DOHH2 (cell line): ENCODE data around the gene HHATL.

Source experiments
- H3F3A ChIP-seq: fragments of 200-600 bp; sonication (generic), shearing (Covaris generic); 2 replicates; pipeline ENCODE4 v1.6.0; 2016; ENCODE audit warnings: antibody characterized with exemption, mild to moderate bottlenecking; ENCODE audit not compliant: control insufficient read depth, insufficient read depth
- H3K27ac ChIP-seq: fragments of 200-600 bp; sonication (generic); 2 replicates; pipeline ENCODE4 v1.5.1; 2014; ENCODE audit warnings: low read depth, mild to moderate bottlenecking, low read length, moderate library complexity
- H3K27me3 ChIP-seq: fragments of 200-600 bp; sonication (generic); 2 replicates; pipeline ENCODE4 v1.6.1; 2014; ENCODE audit warnings: mild to moderate bottlenecking, low read length, mixed read lengths; ENCODE audit not compliant: control insufficient read depth
- H3K36me3 ChIP-seq: fragments of 200-600 bp; sonication (generic); 2 replicates; pipeline ENCODE4 v1.6.1; 2014; ENCODE audit warnings: mild to moderate bottlenecking, low read length, moderate library complexity, mixed read lengths; ENCODE audit not compliant: control insufficient read depth
- H3K4me1 ChIP-seq: fragments of 200-600 bp; sonication (generic); 2 replicates; pipeline ENCODE4 v1.6.1; 2014; ENCODE audit warnings: mild to moderate bottlenecking, low read length, mixed read lengths; ENCODE audit not compliant: control insufficient read depth
- H3K4me2 ChIP-seq: fragments of 200-600 bp; sonication (generic); 2 replicates; pipeline ENCODE4 v1.6.0; 2014; ENCODE audit warnings: mild to moderate bottlenecking, low read length, moderate library complexity
- H3K4me3 ChIP-seq: fragments of 200-600 bp; sonication (generic); 2 replicates; pipeline ENCODE4 v1.5.1; 2014; ENCODE audit warnings: mild to moderate bottlenecking, low read length, mixed read lengths
- H3K79me2 ChIP-seq: fragments of 200-600 bp; sonication (generic); 2 replicates; pipeline ENCODE4 v1.6.1; 2014; ENCODE audit warnings: mild to moderate bottlenecking, low read length, mixed read lengths; ENCODE audit not compliant: control insufficient read depth
- H3K9me2 ChIP-seq: fragments of 200-600 bp; sonication (generic); replicated peaks from 2 replicates; pipeline ENCODE4 v1.6.1; 2014; ENCODE audit warnings: mild to moderate bottlenecking, low read length, mixed read lengths; ENCODE audit not compliant: control insufficient read depth
- H3K9me3 ChIP-seq: fragments of 200-600 bp; sonication (generic); 2 replicates; pipeline ENCODE4 v1.6.1; 2014; ENCODE audit warnings: antibody characterized with exemption, low read length, mixed read lengths; ENCODE audit not compliant: control insufficient read depth, insufficient read depth
- H4K20me1 ChIP-seq: fragments of 200-600 bp; sonication (generic); 2 replicates; pipeline ENCODE4 v1.6.0; 2014; ENCODE audit warnings: low read depth, mild to moderate bottlenecking, antibody characterized with exemption, low read length, moderate library complexity; ENCODE audit not compliant: control insufficient read depth, insufficient read depth
- EZH2phosphoT487 ChIP-seq: fragments of 200-600 bp; sonication (generic); IDR thresholded peaks from 2 replicates; pipeline ENCODE4 v1.6.1; 2017; ENCODE audit warnings: borderline replicate concordance, mild to moderate bottlenecking, antibody characterized with exemption, low read length, moderate library complexity, mixed read lengths
- TF ChIP-seq, protein P1 (sequence below): fragments of 200-600 bp; sonication (generic); IDR thresholded peaks from one replicate; pipeline ENCODE4 v1.5.1; 2014; ENCODE audit warnings: antibody characterized with exemption, mild to moderate bottlenecking, low read depth, low read length; ENCODE audit not compliant: poor library complexity, severe bottlenecking

The HHATL gene

DNA sequence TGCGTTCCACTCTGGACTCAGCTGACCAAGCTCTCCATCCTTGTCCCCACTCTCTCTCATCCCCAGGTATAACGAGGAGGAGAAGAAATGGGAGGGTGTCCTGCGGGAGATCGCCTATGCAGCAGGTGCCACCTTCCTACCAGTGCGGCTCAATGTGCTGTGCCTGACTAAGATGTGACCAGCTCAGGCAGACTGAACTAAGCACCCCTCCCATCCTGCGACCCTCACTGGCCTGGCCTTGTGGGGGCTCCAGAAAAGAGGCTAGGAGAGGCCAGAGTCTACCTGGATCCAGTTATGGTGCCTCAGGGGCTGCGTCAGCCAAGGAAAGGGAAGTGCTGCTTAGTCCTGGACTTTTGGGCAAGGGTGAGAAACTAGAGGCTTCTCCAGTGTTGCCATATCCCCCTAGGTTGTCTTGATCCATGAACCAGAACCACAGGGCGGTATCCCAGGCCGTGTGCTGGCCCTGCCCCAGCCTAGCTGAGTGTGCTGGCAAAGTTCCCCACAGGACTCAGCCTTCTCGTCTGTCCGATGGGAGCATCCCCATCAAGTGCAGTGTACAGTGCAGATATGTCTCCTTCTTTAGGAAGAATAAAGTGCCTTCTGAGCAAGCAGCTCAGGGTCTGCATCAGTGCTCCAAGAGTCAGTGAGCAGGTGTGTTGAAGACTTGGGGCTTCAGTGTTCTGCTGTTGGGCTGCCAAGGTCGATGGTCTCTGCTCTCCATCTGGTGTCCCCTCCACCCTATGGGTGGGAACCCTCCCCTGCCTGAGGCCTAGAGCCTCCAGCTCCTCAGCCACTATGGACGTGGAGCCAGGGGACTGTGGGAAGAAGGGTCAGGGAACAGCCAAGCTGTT, 10.6 kb downstream of the HHATL start:
- no peak overlapping the region for H3K4me2 ChIP-seq
- H3K36me3 ChIP-seq = no peaks in the 10 kb centered on the region
- H3K27me3 ChIP-seq = 0 out of 2 replicates have a peak, but pooled peaks cover 3% of the 10 kb centered on the region
- no peaks in the 10 kb centered on the region for H3K4me1 ChIP-seq
- H3K79me2 ChIP-seq = no peaks in the 10 kb centered on the region
- H3K9me3 ChIP-seq = no peaks in the 10 kb centered on the region
- H3K4me3 ChIP-seq = no peak overlapping the region
- no peaks in the 10 kb centered on the region for H3F3A ChIP-seq
- no peaks in the 10 kb centered on the region for H3K9me2 ChIP-seq
- H4K20me1 ChIP-seq = no peaks in the 10 kb centered on the region
- H3K27ac ChIP-seq = no peak overlapping the region
- TF ChIP-seq, protein P1, sequence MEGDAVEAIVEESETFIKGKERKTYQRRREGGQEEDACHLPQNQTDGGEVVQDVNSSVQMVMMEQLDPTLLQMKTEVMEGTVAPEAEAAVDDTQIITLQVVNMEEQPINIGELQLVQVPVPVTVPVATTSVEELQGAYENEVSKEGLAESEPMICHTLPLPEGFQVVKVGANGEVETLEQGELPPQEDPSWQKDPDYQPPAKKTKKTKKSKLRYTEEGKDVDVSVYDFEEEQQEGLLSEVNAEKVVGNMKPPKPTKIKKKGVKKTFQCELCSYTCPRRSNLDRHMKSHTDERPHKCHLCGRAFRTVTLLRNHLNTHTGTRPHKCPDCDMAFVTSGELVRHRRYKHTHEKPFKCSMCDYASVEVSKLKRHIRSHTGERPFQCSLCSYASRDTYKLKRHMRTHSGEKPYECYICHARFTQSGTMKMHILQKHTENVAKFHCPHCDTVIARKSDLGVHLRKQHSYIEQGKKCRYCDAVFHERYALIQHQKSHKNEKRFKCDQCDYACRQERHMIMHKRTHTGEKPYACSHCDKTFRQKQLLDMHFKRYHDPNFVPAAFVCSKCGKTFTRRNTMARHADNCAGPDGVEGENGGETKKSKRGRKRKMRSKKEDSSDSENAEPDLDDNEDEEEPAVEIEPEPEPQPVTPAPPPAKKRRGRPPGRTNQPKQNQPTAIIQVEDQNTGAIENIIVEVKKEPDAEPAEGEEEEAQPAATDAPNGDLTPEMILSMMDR = no peak

DNA sequence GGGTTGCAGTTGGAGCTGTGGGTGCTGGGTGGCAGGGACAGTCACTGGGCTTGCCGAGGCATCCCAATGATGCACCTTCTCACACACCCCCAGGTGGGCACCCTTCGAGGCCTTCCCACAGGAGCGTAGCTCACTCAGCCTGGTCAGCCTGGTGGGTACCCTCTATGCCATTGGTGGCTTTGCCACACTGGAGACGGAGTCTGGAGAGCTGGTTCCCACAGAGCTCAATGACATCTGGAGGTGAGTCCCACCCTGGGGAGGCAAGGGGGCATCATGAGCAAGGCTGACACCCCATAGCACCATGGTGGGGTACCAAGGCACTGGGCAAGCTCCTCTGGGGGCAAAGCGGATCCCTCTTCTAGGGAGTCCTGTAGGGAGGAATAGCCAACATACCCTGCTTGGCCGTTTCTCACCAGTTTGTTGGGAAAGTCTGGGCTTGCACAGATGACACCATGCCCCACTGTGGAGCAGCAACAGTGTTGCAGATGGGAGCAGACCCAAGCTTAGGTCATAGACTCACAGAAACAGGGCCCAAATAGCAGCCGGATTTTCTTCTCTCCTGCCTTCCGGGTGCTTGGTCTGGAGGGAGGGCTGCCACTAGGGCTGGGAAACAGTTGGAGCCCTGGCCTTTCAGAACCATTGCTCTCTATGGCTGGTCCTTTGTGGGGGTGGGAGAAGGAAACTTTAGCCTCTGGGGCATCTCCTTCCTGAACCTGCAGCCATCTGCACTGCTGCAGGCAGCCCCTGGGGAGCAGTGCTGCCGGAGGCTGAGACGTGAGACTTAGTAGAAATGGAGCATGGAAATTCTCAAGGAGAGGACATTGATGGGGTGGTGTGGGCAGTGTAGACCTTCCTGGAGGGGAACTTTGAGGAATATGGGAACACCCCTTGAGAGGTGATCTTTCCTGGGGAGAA, 11.6 kb downstream of the HHATL start:
- TF ChIP-seq, protein P1 = no peak
- no peak for TF ChIP-seq EZH2phosphoT487
- Histone ChIP-seq H3F3A (no peaks in the 10 kb centered on the region), H3K27ac (no peak overlapping the region), H3K27me3 (0 out of 2 replicates have a peak, but pooled peaks cover 3% of the 10 kb centered on the region), H3K4me1 (no peaks in the 10 kb centered on the region), H3K79me2 (no peaks in the 10 kb centered on the region), H4K20me1 (no peaks in the 10 kb centered on the region), H3K4me3 (no peak overlapping the region), H3K9me3 (no peaks in the 10 kb centered on the region), H3K36me3 (no peaks in the 10 kb centered on the region), H3K9me2 (no peaks in the 10 kb centered on the region), H3K4me2 (no peak overlapping the region)

GRCh38 chr3:42690191-42690590, 12.4 kb downstream of the HHATL start:
- no peak for TF ChIP-seq EZH2phosphoT487
- TF ChIP-seq, protein P1 = no peak
- H3K27me3 ChIP-seq = 0 out of 2 replicates have a peak, but pooled peaks cover 3% of the 10 kb centered on the region

More at GRCh38 chr3:42690191-42690590, 12.4 kb downstream of the HHATL start:
- Histone ChIP-seq H3K27ac (no peak overlapping the region), H3K79me2 (no peaks in the 10 kb centered on the region), H4K20me1 (no peaks in the 10 kb centered on the region), H3K4me2 (no peak overlapping the region), H3F3A (no peaks in the 10 kb centered on the region), H3K9me3 (no peaks in the 10 kb centered on the region), H3K4me1 (no peaks in the 10 kb centered on the region), H3K4me3 (no peak overlapping the region), H3K9me2 (no peaks in the 10 kb centered on the region), H3K36me3 (no peaks in the 10 kb centered on the region)
